ACC112 (cell line): ENCODE data around the gene SART3.
"Not testable (repeated sequence)": the region's sequence is repeated elsewhere in the genome, so short reads cannot be mapped to it uniquely, and the experiment has no call there.

ENCODE experiments used
- H2AFZ ChIP-seq: fragments of 200-600 bp; sonication (generic); one replicate; pipeline ENCODE4 v1.6.0; 2017; ENCODE audit warnings: antibody characterized with exemption, low read length; ENCODE audit not compliant: unreplicated experiment
- H3K27ac ChIP-seq: fragments of 200-600 bp; sonication (generic); 2 replicates; pipeline ENCODE4 v1.5.1; 2014; ENCODE audit warnings: low read depth, mild to moderate bottlenecking, antibody characterized with exemption, low read length, moderate library complexity
- H3K27me3 ChIP-seq: fragments of 200-600 bp; sonication (generic); 2 replicates; pipeline ENCODE4 v1.6.1; 2014; ENCODE audit warnings: mild to moderate bottlenecking, antibody characterized with exemption, low read length, moderate library complexity, mixed read lengths; ENCODE audit not compliant: insufficient read depth
- H3K36me3 ChIP-seq: fragments of 200-600 bp; sonication (generic); 2 replicates; pipeline ENCODE4 v1.6.1; 2016; ENCODE audit warnings: mild to moderate bottlenecking, antibody characterized with exemption, low read length, moderate library complexity, mixed read lengths; ENCODE audit not compliant: insufficient read depth
- H3K4me1 ChIP-seq: fragments of 200-600 bp; sonication (generic); one replicate; pipeline ENCODE4 v1.6.1; 2016; ENCODE audit warnings: low read length, mixed read lengths; ENCODE audit not compliant: insufficient read depth, unreplicated experiment, control insufficient read depth
- H3K4me3 ChIP-seq: fragments of 200-600 bp; sonication (generic); 2 replicates; pipeline ENCODE4 v1.5.1; 2014; ENCODE audit warnings: mild to moderate bottlenecking, low read depth, low read length
- H3K79me2 ChIP-seq: fragments of 200-600 bp; sonication (generic); one replicate; pipeline ENCODE4 v1.6.0; 2016; ENCODE audit warnings: low read length; ENCODE audit not compliant: control insufficient read depth, unreplicated experiment, insufficient read depth

The SART3 gene

DNA sequence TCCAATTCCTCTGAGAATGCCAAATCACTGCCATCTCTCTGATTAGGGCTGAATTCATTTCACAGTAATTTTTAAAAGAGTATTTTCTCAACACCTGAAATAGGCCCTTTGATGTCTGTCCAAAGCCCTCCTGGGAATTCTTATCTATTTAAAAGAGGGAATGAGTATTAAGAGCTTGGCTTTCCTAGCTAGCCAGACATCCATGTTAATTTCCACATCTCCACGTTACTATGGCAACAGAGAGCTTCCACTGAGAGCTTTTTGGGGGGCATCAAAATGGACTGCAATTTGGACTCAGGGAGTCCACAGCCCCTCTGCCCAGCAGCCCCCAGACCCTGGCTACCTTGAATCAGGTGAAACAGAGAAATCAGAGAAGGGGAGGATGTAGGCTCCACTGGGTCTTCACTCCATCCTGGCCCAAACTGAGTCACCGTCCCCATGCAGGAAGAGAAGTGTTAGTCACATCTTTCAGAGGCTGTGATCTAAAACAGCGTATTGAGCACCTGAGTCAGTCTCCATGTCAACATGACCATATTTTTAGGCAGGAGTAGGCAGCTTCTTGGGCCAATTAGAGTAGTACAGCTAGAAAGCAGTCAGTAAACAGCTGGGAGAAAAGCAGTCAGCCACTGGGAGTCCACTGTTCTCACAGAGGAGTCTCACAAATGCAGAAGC is 52.9 kb downstream of the SART3 start:
- no peaks in the 10 kb centered on the region for H3K4me1 ChIP-seq
- no peaks in the 10 kb centered on the region for H3K79me2 ChIP-seq
- H3K4me3 ChIP-seq: no peak overlapping the region
- peaks cover 55% of the 10 kb centered on the region for H3K27me3 ChIP-seq
- no peaks in the 10 kb centered on the region for H3K36me3 ChIP-seq
- H2AFZ ChIP-seq: no peak overlapping the region
- H3K27ac ChIP-seq: no peak overlapping the region

- Histone ChIP-seq H3K36me3 (no peaks in the 10 kb centered on the region), H3K27me3 (peaks cover 73% of the 10 kb centered on the region), H2AFZ (no peak overlapping the region), H3K4me1 (no peaks in the 10 kb centered on the region), H3K79me2 (no peaks in the 10 kb centered on the region), H3K4me3 (no peak overlapping the region), H3K27ac (no peak overlapping the region)
Measured at GRCh38 chr12:108505129-108505528, 55.8 kb downstream of the SART3 start.

GRCh38 chr12:108502922-108503321 is 58.1 kb downstream of the SART3 start:
- no peak overlapping the region for H2AFZ ChIP-seq
- H3K27me3 ChIP-seq: peaks cover 80% of the 10 kb centered on the region
- no peaks in the 10 kb centered on the region for H3K36me3 ChIP-seq
- no peaks in the 10 kb centered on the region for H3K79me2 ChIP-seq
- H3K4me1 ChIP-seq: no peaks in the 10 kb centered on the region
- no peak overlapping the region for H3K4me3 ChIP-seq
- no peak overlapping the region for H3K27ac ChIP-seq

DNA sequence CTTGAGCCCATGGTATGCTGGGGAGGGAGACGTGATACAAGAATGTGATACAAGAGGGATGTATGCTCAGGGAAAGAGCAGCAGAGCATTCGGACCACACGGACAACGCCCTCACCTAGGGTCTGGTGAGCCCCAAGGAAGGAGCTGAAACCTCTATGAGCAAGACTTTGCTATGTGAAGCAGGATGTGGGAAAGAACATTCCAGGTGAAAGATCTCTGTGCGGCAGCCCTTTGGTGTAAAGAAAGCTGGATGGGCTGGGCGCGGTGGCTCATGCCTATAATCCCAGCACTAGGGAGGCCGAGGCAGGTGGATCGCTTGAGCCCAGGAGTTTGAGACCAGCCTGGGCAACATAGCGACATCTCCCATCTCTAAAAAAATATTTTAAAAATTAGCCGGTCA is 62.8 kb downstream of the SART3 start:
- Histone ChIP-seq H3K36me3 (no peaks in the 10 kb centered on the region), H3K79me2 (no peaks in the 10 kb centered on the region), H2AFZ (no peak overlapping the region), H3K4me1 (no peaks in the 10 kb centered on the region), H3K27me3 (peaks cover 74% of the 10 kb centered on the region), H3K27ac (no peak overlapping the region), H3K4me3 (no peak overlapping the region)

- no peak overlapping the region for H3K4me3 ChIP-seq
- H2AFZ ChIP-seq: no peak overlapping the region
- no peaks in the 10 kb centered on the region for H3K4me1 ChIP-seq
- no peaks in the 10 kb centered on the region for H3K79me2 ChIP-seq
- peaks cover 79% of the 10 kb centered on the region for H3K27me3 ChIP-seq
- H3K27ac ChIP-seq: no peak overlapping the region
- H3K36me3 ChIP-seq: no peaks in the 10 kb centered on the region
Measured at GRCh38 chr12:108495823-108496579, 65.0 kb downstream of the SART3 start.

GRCh38 chr12:108495054-108495453 is 65.9 kb downstream of the SART3 start:
- Histone ChIP-seq H3K4me1 (no peaks in the 10 kb centered on the region), H3K36me3 (no peaks in the 10 kb centered on the region), H3K27ac (no peak overlapping the region), H3K4me3 (no peak overlapping the region), H3K27me3 (peaks cover 80% of the 10 kb centered on the region), H2AFZ (no peak overlapping the region), H3K79me2 (no peaks in the 10 kb centered on the region)

- no peaks in the 10 kb centered on the region for H3K79me2 ChIP-seq
- H2AFZ ChIP-seq: no peak overlapping the region
- H3K27ac ChIP-seq: no peak overlapping the region
- H3K4me1 ChIP-seq: no peaks in the 10 kb centered on the region
- peaks cover 70% of the 10 kb centered on the region for H3K27me3 ChIP-seq
- no peaks in the 10 kb centered on the region for H3K36me3 ChIP-seq
- no peak overlapping the region for H3K4me3 ChIP-seq
Measured at GRCh38 chr12:108491256-108491655, 69.7 kb downstream of the SART3 start.

GRCh38 chr12:108487029-108487428 is 73.9 kb downstream of the SART3 start:
- not testable (repeated sequence) for H3K36me3 ChIP-seq, H3K79me2 ChIP-seq, H3K4me1 ChIP-seq, H3K27ac ChIP-seq, H3K4me3 ChIP-seq, H2AFZ ChIP-seq
- H3K27me3 ChIP-seq: peaks cover 36% of the 10 kb centered on the region

DNA sequence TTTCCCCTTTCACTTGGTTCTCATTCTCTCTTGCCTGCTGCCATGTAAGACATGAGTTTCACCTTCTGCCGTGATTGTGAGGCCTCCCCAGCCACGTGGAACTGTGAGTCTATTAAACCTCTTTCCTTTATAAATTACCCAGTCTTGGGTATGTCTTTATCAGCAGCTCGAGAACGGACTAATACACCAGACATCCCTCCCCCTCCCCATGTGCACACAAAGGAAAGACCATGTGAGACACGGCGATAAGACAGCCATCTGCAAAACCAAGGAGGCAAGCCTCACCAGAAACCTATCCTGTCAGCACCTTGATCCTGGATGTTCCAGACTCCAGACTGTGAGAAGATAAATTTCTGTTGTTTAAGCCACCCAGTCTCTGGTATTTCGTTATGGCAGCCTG is 75.6 kb downstream of the SART3 start:
- peaks cover 21% of the 10 kb centered on the region for H3K27me3 ChIP-seq
- H3K4me3 ChIP-seq, H3K79me2 ChIP-seq, H2AFZ ChIP-seq, H3K36me3 ChIP-seq, H3K27ac ChIP-seq, H3K4me1 ChIP-seq: not testable (repeated sequence)

DNA sequence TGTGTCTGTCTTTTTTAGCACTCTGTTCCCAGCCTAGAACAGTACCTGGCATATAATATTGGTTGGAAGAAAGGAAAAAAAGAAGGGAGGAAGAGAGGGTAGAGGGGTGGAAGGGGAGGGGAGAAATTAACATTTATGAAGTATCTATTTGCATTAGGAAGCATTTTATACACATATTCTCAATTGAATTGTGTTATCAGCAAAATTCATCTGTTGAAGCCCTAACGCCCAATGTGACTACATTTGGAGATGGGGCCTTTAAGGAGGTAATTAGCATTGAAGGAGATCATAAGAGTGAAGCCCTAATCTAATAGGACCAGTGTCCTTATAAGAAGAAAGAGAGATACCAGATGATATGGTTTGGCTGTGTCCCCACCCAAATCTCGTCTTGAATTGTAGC is 76.1 kb downstream of the SART3 start:
- Histone ChIP-seq H3K79me2 (no peaks in the 10 kb centered on the region), H3K4me1 (no peaks in the 10 kb centered on the region), H3K27ac (no peak overlapping the region), H2AFZ (no peak overlapping the region), H3K36me3 (no peaks in the 10 kb centered on the region), H3K27me3 (peaks cover 21% of the 10 kb centered on the region), H3K4me3 (no peak overlapping the region)

DNA sequence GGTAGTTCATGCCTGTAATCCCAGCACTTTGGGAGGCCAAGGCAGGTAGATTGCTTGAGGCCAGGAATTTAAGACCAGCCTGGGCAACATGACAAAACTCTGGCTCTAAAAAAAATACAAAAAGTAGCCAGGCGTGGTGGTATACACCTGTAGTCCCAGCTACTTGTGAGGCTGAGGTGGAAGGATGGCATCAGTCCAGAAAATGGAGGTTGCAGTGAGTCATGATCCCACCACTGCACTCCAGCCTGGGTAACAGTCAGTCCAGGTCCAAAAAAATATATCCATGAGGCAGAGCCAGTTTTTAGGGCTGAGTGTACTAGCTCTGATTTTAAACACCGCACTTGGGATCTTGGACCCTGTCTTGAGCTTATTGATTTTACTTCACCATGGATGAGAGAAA is 76.5 kb downstream of the SART3 start:
- no peak overlapping the region for H3K4me3 ChIP-seq
- no peaks in the 10 kb centered on the region for H3K4me1 ChIP-seq
- peaks cover 17% of the 10 kb centered on the region for H3K27me3 ChIP-seq
- no peaks in the 10 kb centered on the region for H3K36me3 ChIP-seq
- no peaks in the 10 kb centered on the region for H3K79me2 ChIP-seq
- H2AFZ ChIP-seq: no peak overlapping the region
- no peak overlapping the region for H3K27ac ChIP-seq
